OCI-LY3 (cell line): ENCODE measurements around the gene NACC1.

Experiments
- H2AFZ ChIP-seq: fragments of 200-600, 300-600 bp; shearing (Covaris generic); 2 replicates; pipeline ENCODE4 v1.6.0; 2014; ENCODE audit warnings: antibody characterized with exemption, low read depth, low read length
- H3K27ac ChIP-seq: fragments of 200-600, 300-600 bp; sonication (generic); 2 replicates; pipeline ENCODE4 v1.5.1; 2014; ENCODE audit warnings: mild to moderate bottlenecking, low read length, moderate library complexity, mixed read lengths
- H3K27me3 ChIP-seq: fragments of 200-600, 300-600 bp; sonication (generic); 2 replicates; pipeline ENCODE4 v1.6.1; 2014; ENCODE audit warnings: low read depth, low read length, mixed read lengths
- H3K36me3 ChIP-seq: fragments of 200-600, 300-600 bp; sonication (generic); replicated peaks from 2 replicates; pipeline ENCODE3; 2014; ENCODE audit warnings: low read depth, low read length, mixed read lengths
- H3K4me1 ChIP-seq: fragments of 300-600, 200-600 bp; sonication (generic); 2 replicates; pipeline ENCODE4 v1.6.1; 2014; ENCODE audit warnings: low read length, mixed read lengths
- H3K4me2 ChIP-seq: fragments of 200-600, 300-600 bp; sonication (generic); 2 replicates; pipeline ENCODE4 v1.6.1; 2014; ENCODE audit warnings: low read length, mixed read lengths
- H3K4me3 ChIP-seq: fragments of 300-600, 200-600 bp; sonication (generic); 2 replicates; pipeline ENCODE4 v1.5.1; 2014; ENCODE audit warnings: antibody characterized with exemption, mild to moderate bottlenecking, low read length, moderate library complexity
- H3K79me2 ChIP-seq: fragments of 300-600, 200-600 bp; shearing (Covaris generic); 2 replicates; pipeline ENCODE4 v1.6.1; 2014; ENCODE audit warnings: mild to moderate bottlenecking, low read length, mixed read lengths
- H3K9ac ChIP-seq: fragments of 300-600, 200-600 bp; shearing (Covaris generic); 2 replicates; pipeline ENCODE4 v1.6.0; 2014; ENCODE audit warnings: mild to moderate bottlenecking, low read length, moderate library complexity
- H3K9me3 ChIP-seq: fragments of 200-600, 300-600 bp; shearing (Covaris generic); 2 replicates; pipeline ENCODE4 v1.6.1; 2014; ENCODE audit warnings: low read length, mixed read lengths; ENCODE audit not compliant: insufficient read depth
- H4K20me1 ChIP-seq: fragments of 200-600, 300-600 bp; sonication (generic); 2 replicates; pipeline ENCODE4 v1.6.1; 2016; ENCODE audit warnings: low read length, mixed read lengths; ENCODE audit not compliant: insufficient read depth
- CTCF ChIP-seq: fragments of 200-600, 300-600 bp; sonication (generic); IDR thresholded peaks from 2 replicates; pipeline ENCODE4 v1.5.1; 2014; ENCODE audit warnings: antibody characterized with exemption, low read length, low read depth
- EZH2phosphoT487 ChIP-seq: fragments of 200-600 bp; shearing (Covaris generic); IDR thresholded peaks from 2 replicates; pipeline ENCODE4 v1.6.1; 2018; ENCODE audit warnings: antibody characterized with exemption, mixed run types, low read depth

The NACC1 gene

DNA sequence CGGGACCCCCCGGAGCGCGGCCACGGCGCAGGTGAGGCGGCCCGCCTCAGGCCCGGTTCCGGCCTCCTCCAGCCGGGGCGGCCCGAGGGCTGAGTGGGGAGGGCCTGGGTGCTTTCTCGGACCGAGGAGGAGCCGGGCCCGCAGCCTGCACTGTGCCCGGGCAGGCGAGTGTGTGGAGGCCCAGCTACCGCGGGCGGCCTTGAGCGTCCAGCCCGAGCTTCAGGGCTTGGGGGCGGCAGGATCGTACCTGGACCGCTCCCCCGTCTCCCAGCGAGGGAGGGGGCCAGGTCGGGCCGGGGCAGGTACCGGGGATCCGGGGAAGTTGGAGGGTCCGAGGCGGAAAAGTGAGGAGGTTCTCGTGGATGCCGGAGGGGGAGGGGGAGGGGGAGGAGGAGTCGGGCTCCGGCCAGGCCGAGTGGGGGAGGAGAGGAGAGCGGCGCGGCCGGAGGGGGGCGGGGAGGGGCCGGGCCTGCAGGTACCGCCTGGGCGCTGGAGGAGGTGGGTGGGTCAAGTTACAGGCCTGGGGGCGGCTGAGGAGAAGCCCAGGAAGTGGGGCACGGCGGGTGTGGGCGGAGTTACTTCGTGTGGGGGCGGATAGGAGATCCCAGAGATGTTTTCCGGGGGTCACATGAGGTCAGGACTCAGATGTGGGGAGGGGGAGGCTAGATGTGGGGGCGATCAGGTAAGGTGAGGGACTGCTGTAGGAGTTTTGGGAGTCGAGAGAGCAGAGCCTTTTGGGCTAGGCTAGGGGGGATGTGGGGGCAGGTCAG lies 545 bp downstream of the NACC1 start:
- no peak for TF ChIP-seq EZH2phosphoT487
- no peak for TF ChIP-seq CTCF
- no peaks in the 10 kb centered on the region for H3K27me3 ChIP-seq
- H4K20me1 ChIP-seq: peaks cover 45% of the 10 kb centered on the region
- H3K9ac ChIP-seq: peak overlapping the region; percentile 99
- H3K9me3 ChIP-seq: no peaks in the 10 kb centered on the region
- H3K4me3 ChIP-seq: peak overlapping the region; percentile 96
- H3K27ac ChIP-seq: peak overlapping the region; percentile 72
- no peak overlapping the region for H2AFZ ChIP-seq
- peaks cover 7% of the 10 kb centered on the region for H3K36me3 ChIP-seq
- peak overlapping the region; percentile 78 for H3K4me2 ChIP-seq
- H3K4me1 ChIP-seq: peaks cover 16% of the 10 kb centered on the region
- H3K79me2 ChIP-seq: peaks cover 76% of the 10 kb centered on the region

GRCh38 chr19:13119627-13120026 lies 1.6 kb downstream of the NACC1 start:
- Histone ChIP-seq H3K27ac (no peak overlapping the region), H3K36me3 (peaks cover 7% of the 10 kb centered on the region), H3K79me2 (peaks cover 86% of the 10 kb centered on the region), H3K4me1 (peaks cover 16% of the 10 kb centered on the region), H3K4me2 (peak overlapping the region; percentile 78), H3K9ac (peak overlapping the region; percentile 99), H2AFZ (no peak overlapping the region), H3K27me3 (no peaks in the 10 kb centered on the region), H3K4me3 (peak overlapping the region; percentile 96), H4K20me1 (peaks cover 50% of the 10 kb centered on the region), H3K9me3 (no peaks in the 10 kb centered on the region)
- TF ChIP-seq CTCF: no peak

DNA sequence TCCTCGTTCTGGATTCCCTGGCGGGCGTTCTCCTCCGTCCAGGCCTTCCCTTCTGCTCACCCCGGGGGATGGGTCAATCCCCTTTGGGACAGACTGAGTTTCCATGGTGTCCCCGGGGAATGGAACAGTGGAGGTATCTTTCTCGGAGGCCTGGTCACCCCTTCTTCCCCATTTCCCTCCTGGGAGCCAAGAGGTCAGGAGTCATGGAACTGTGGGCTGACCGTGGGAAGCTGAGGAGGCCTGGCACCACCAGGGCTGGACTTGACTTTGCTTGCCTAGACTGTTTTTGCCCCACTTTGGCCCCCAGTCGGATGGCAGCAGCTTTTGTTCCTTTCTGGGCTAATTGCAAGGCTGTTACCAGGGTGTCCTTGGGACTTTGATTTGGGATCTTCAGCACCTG lies 2.0 kb downstream of the NACC1 start:
- Histone ChIP-seq H4K20me1 (peaks cover 53% of the 10 kb centered on the region), H2AFZ (no peak overlapping the region), H3K9ac (no peak overlapping the region), H3K4me1 (peaks cover 16% of the 10 kb centered on the region), H3K79me2 (peaks cover 86% of the 10 kb centered on the region), H3K27me3 (no peaks in the 10 kb centered on the region), H3K9me3 (no peaks in the 10 kb centered on the region), H3K4me3 (no peak overlapping the region), H3K27ac (no peak overlapping the region), H3K36me3 (peaks cover 7% of the 10 kb centered on the region), H3K4me2 (peak overlapping the region; percentile 78; the same call in 1 of the 2 replicates)
- no peak for TF ChIP-seq CTCF
- no peak for TF ChIP-seq EZH2phosphoT487

DNA sequence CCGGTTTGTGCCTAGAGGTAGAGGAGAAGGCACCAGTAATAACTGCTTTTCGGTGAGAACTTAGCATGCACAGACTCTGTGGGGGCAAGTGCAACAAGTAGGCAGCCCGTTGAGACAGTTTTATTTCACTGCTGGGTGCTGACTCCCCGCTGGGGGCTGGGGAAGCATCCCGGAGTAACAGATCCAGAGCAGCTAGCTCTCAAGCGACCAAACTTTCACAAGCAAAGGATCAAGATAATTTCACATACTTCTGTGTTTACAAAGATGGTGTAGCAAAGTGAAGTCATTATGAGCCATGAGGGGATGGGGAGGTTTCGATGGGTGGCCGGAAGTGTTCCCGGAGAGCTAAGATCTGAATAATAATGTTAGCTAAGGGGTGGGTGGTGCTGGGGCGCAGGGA lies 2.8 kb downstream of the NACC1 start:
- Histone ChIP-seq H4K20me1 (peaks cover 55% of the 10 kb centered on the region), H2AFZ (no peak overlapping the region), H3K4me3 (no peak overlapping the region), H3K9ac (no peak overlapping the region), H3K27me3 (no peaks in the 10 kb centered on the region), H3K9me3 (no peaks in the 10 kb centered on the region), H3K4me2 (no peak overlapping the region), H3K27ac (no peak overlapping the region), H3K79me2 (peaks cover 85% of the 10 kb centered on the region), H3K36me3 (peaks cover 7% of the 10 kb centered on the region), H3K4me1 (peaks cover 10% of the 10 kb centered on the region)
- TF ChIP-seq EZH2phosphoT487: no peak
- no peak for TF ChIP-seq CTCF
